ENCODE results near the gene NDST1.

DNA sequence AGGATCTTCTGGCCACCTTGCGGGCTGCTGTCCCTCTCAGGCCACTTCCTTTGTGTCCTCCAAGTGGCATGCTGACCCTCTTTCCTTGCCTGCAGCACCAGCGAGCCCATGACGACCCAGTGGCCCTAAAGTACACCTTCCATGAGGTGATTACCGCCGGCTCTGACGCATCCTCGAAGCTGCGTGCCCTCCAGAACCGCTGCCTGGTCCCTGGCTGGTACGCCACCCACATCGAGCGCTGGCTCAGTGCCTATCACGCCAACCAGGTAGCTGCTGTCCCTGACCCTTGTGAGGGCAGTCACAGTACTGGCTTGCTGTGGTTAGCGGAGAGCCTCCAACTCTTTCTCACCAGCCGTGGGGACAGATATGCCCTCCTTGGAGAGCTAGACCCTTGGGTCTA lies 40.2 kb downstream of the NDST1 start:
- TF ChIP-seq, protein P1, sequence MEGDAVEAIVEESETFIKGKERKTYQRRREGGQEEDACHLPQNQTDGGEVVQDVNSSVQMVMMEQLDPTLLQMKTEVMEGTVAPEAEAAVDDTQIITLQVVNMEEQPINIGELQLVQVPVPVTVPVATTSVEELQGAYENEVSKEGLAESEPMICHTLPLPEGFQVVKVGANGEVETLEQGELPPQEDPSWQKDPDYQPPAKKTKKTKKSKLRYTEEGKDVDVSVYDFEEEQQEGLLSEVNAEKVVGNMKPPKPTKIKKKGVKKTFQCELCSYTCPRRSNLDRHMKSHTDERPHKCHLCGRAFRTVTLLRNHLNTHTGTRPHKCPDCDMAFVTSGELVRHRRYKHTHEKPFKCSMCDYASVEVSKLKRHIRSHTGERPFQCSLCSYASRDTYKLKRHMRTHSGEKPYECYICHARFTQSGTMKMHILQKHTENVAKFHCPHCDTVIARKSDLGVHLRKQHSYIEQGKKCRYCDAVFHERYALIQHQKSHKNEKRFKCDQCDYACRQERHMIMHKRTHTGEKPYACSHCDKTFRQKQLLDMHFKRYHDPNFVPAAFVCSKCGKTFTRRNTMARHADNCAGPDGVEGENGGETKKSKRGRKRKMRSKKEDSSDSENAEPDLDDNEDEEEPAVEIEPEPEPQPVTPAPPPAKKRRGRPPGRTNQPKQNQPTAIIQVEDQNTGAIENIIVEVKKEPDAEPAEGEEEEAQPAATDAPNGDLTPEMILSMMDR (IDR thresholded peaks at IDR 0.05; ENCODE audit: insufficient read depth, low read depth, low read length): no peak
- no peak for TF ChIP-seq EZH2 (IDR thresholded peaks at IDR 0.05; ENCODE audit: insufficient read depth, low read length)

Data from astrocyte (in vitro differentiated cells and primary cell).